Skeletal muscle satellite cell (primary cell): ENCODE measurements around the gene DIMT1.

Experiments
- H3K27me3 ChIP-seq: 2 replicates; pipeline ENCODE4 v1.7.0; 2013; ENCODE audit warnings: low read length; ENCODE audit not compliant: control insufficient read depth, insufficient read depth
- H3K36me3 ChIP-seq: 2 replicates; pipeline ENCODE4 v1.7.0; 2013; ENCODE audit warnings: mild to moderate bottlenecking, control low read depth, low read length; ENCODE audit not compliant: insufficient read depth
- H3K4me1 ChIP-seq: 2 replicates; pipeline ENCODE4 v1.7.0; 2013; ENCODE audit warnings: low read length; ENCODE audit not compliant: control insufficient read depth, insufficient read depth
- H3K4me2 ChIP-seq: 2 replicates; pipeline ENCODE4 v1.7.0; 2013; ENCODE audit warnings: mild to moderate bottlenecking, low read length
- H3K4me3 ChIP-seq: 2 replicates; pipeline ENCODE4 v1.7.0; 2013; ENCODE audit warnings: low read length
- H3K9ac ChIP-seq: 2 replicates; pipeline ENCODE4 v1.7.0; 2013; ENCODE audit warnings: mild to moderate bottlenecking, low read depth, low read length, moderate library complexity
- H3K9me3 ChIP-seq: replicated peaks from 2 replicates; pipeline ENCODE4 v1.7.0; 2013; ENCODE audit warnings: mild to moderate bottlenecking, control low read depth, low read length

The DIMT1 gene

DNA sequence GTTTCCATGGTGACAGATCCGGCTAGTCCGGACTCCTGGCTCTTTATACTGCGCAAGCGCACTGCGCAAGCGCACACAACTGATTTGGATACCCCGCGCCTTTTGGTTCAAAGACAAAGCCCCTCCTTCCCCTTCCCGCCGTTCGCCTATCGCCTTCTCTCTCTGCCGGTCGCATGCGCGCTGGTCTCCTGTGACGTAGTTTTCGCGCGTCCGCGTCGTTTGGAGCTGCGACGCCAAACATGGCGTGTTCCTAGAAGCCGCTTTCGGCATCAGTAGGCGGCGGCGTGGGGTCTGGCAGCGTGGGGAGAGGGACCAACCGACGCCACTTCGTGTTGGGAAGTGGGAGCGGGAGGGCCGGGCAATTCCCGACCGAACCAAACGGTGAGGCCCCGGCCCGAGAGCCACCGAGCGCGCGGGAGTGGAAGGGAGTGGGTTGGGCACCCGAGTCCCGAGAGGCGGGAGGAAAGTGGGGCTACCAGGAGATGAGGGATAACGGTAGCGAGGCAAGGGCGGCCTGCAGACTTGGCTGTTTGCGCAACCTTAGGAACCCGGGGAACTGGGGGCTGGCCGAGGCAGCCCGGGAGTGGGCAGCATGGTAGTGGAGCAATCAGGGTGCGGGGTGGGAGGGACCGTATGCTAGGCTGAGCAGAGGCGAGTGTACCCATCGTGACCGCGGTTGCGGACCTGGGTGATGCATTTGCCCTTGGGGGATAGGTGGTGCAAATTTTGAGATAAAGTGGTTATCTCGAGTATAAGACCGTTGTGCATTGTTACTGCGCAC is 9.0 kb upstream of the DIMT1 start, which contains the start of gene IPO11:
IPO11 (plus strand) TSS at position 215 of the 781 bp plus-strand sequence. CDS start 24,517 bp downstream, outside the sequence.
- H3K9me3 ChIP-seq = no peaks in the 10 kb centered on the region
- H3K36me3 ChIP-seq = no peaks in the 10 kb centered on the region
- peak within 1 kb of the TSS; percentile 90 for H3K9ac ChIP-seq
- H3K27me3 ChIP-seq = no peaks in the 10 kb centered on the region
- peak within 1 kb of the TSS; percentile 88 for H3K4me3 ChIP-seq
- peaks cover 5% of the 10 kb centered on the region for H3K4me1 ChIP-seq
- peak within 1 kb of the TSS; percentile 94 for H3K4me2 ChIP-seq

DNA sequence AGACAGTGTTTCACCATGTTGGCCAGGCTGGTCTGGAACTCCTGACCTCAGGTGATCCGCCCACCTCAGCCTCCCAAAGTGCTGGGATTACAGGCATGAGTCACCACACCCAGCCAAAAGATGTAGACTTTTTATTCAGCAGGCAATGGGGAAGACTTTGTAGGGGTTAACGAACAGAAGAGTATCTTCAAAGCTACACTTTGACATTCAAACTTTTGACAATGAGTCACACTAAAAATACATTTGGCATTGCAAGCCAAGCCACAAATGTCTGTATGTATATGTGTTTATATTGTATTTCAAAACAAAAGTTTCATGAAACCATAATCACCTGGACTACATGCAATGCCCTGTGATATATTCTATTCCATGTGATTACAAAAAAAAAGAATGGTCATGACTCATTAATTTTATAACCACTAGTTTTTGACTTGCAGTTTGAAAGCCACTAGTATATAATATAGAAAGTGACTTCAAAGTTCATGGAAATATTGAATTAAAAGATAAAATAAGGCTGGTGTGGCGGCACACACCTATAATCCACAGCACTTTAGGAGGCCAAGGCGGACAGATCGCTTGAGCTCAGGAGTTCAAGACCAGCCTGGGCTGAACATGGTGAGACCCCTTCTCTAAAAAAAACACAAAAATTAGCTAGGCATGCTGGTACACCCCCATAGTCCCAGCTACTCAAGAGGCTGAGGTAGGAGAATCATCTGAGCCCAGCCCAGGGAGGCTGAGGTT is 8.3 kb downstream of the DIMT1 start:
- Histone ChIP-seq H3K4me1 (peaks cover 8% of the 10 kb centered on the region), H3K4me3 (no peak overlapping the region), H3K9me3 (no peaks in the 10 kb centered on the region), H3K36me3 (peaks cover 64% of the 10 kb centered on the region), H3K27me3 (no peaks in the 10 kb centered on the region), H3K4me2 (no peak overlapping the region), H3K9ac (no peak overlapping the region)

- H3K9me3 ChIP-seq = no peaks in the 10 kb centered on the region
- H3K4me1 ChIP-seq = peaks cover 4% of the 10 kb centered on the region
- no peak overlapping the region for H3K4me3 ChIP-seq
- H3K9ac ChIP-seq = no peak overlapping the region
- no peak overlapping the region for H3K4me2 ChIP-seq
- H3K36me3 ChIP-seq = peaks cover 69% of the 10 kb centered on the region
- no peaks in the 10 kb centered on the region for H3K27me3 ChIP-seq
Observed at GRCh38 chr5:62386824-62387223, 16.9 kb downstream of the DIMT1 start.

GRCh38 chr5:62385816-62386400 is 17.8 kb downstream of the DIMT1 start:
- peaks cover 71% of the 10 kb centered on the region for H3K36me3 ChIP-seq

GRCh38 chr5:62385131-62385530 is 18.6 kb downstream of the DIMT1 start:
- H3K9me3 ChIP-seq = no peaks in the 10 kb centered on the region
- H3K4me3 ChIP-seq = no peak overlapping the region
- H3K4me2 ChIP-seq = no peak overlapping the region
- no peak overlapping the region for H3K9ac ChIP-seq
- H3K27me3 ChIP-seq = no peaks in the 10 kb centered on the region
- peaks cover 4% of the 10 kb centered on the region for H3K4me1 ChIP-seq
- H3K36me3 ChIP-seq = peaks cover 67% of the 10 kb centered on the region

More at GRCh38 chr5:62385816-62386400, 17.8 kb downstream of the DIMT1 start:
- Histone ChIP-seq H3K4me1 (peaks cover 4% of the 10 kb centered on the region), H3K4me3 (no peak overlapping the region), H3K9ac (no peak overlapping the region), H3K4me2 (no peak overlapping the region), H3K27me3 (no peaks in the 10 kb centered on the region), H3K9me3 (no peaks in the 10 kb centered on the region)

- H3K4me1 ChIP-seq = peaks cover 11% of the 10 kb centered on the region
- no peak overlapping the region for H3K9ac ChIP-seq
- H3K4me3 ChIP-seq = no peak overlapping the region
- no peaks in the 10 kb centered on the region for H3K9me3 ChIP-seq
- H3K4me2 ChIP-seq = no peak overlapping the region
- peaks cover 39% of the 10 kb centered on the region for H3K36me3 ChIP-seq
- H3K27me3 ChIP-seq = no peaks in the 10 kb centered on the region
Observed at GRCh38 chr5:62376064-62376463, 27.6 kb downstream of the DIMT1 start.

DNA sequence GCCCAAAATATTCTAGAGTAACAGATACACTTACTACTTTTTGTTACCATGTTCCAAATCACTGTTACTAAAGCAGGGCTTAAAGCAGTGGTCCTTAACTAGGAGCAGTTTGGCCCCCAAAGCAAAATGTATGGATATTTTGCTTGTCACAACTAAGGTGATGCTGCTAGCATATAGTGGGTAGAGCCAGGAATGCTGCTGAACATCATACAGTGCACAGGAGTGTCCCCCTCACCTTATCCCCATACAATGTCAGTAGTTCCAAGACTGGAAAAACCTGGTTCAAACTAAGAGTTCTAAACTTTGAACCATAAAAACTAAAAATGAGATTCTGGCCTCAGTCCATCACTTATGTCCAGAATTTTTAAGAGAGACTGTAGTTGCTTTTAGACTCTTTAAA is 28.1 kb downstream of the DIMT1 start:
- Histone ChIP-seq H3K9me3 (no peaks in the 10 kb centered on the region), H3K9ac (no peak overlapping the region), H3K4me1 (peaks cover 12% of the 10 kb centered on the region), H3K4me2 (no peak overlapping the region), H3K36me3 (peaks cover 35% of the 10 kb centered on the region), H3K27me3 (no peaks in the 10 kb centered on the region), H3K4me3 (no peak overlapping the region)

- H3K4me3 ChIP-seq = no peak overlapping the region
- H3K9ac ChIP-seq = no peak overlapping the region
- peaks cover 12% of the 10 kb centered on the region for H3K4me1 ChIP-seq
- H3K9me3 ChIP-seq = no peaks in the 10 kb centered on the region
- peaks cover 33% of the 10 kb centered on the region for H3K36me3 ChIP-seq
- H3K4me2 ChIP-seq = no peak overlapping the region
- no peaks in the 10 kb centered on the region for H3K27me3 ChIP-seq
Observed at GRCh38 chr5:62374090-62374489, 29.6 kb downstream of the DIMT1 start.

- Histone ChIP-seq H3K4me3 (no peak overlapping the region), H3K36me3 (peaks cover 26% of the 10 kb centered on the region), H3K4me1 (peaks cover 12% of the 10 kb centered on the region), H3K9ac (no peak overlapping the region), H3K4me2 (no peak overlapping the region), H3K27me3 (no peaks in the 10 kb centered on the region), H3K9me3 (no peaks in the 10 kb centered on the region)
Observed at GRCh38 chr5:62373382-62373781, 30.3 kb downstream of the DIMT1 start.

DNA sequence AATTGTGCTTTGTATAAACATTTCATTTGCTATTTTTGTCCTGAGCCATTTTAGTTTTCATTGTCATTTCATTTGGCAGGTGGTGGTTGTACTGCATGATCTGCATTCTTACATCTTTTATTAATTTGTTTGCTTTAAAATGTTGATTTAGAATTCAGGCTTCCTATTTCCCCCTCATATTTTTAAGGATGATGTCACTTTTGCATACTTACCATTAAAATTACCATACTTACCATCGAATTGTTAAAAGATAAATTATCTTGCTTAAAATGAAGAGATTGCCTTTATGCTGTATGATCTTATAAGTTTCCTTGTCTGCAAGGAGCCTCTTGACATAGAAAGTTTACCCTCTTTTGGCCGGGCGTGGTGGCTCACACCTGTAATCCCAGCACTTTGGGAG is 31.1 kb downstream of the DIMT1 start:
- Histone ChIP-seq H3K9ac (no peak overlapping the region), H3K4me1 (peaks cover 12% of the 10 kb centered on the region), H3K36me3 (peaks cover 18% of the 10 kb centered on the region), H3K4me3 (no peak overlapping the region), H3K27me3 (no peaks in the 10 kb centered on the region), H3K9me3 (no peaks in the 10 kb centered on the region), H3K4me2 (no peak overlapping the region)

- Histone ChIP-seq H3K4me1 (peaks cover 12% of the 10 kb centered on the region), H3K4me3 (no peak overlapping the region), H3K9ac (no peak overlapping the region), H3K27me3 (no peaks in the 10 kb centered on the region), H3K4me2 (no peak overlapping the region), H3K9me3 (no peaks in the 10 kb centered on the region), H3K36me3 (peaks cover 16% of the 10 kb centered on the region)
Observed at GRCh38 chr5:62371409-62371808, 32.3 kb downstream of the DIMT1 start.
